OCI-LY7 (cell line): ENCODE results near the gene MAGI1. TPM values are rescaled to one million over a fixed set of nuclear protein-coding genes. Genes with fewer than 3 reads are reported as not detected.

Source experiments
- BruUV-seq: library from RNA; stranded (reverse); fragments of 400-500 nt; replicated peaks from 2 replicates; lab custom pipeline; 2021; lab: Mats Ljungman, UMichigan
- CTCF ChIA-PET: fragments of 300-600 bp; sonication (Branson Sonifier 250); formaldehyde crosslinking; loops from one replicate; lab custom pipeline; 2022; ENCODE audit warnings: antibody characterized with exemption; ENCODE audit not compliant: unreplicated experiment; lab: Charles Lee
- POLR2A ChIA-PET: fragments of 300-600 bp; sonication (Branson Sonifier 250); formaldehyde crosslinking; loops from one replicate; lab custom pipeline; 2022; ENCODE audit warnings: antibody characterized with exemption; lab: Charles Lee
- DNase-seq: peaks from one replicate; pipeline ENCODE4 v3.0.0-alpha.2; 2015; ENCODE audit warnings: low spot score
- H2AFZ ChIP-seq: fragments of 200-600 bp; sonication (generic), shearing (Covaris generic); 2 replicates; pipeline ENCODE4 v1.6.1; 2014; ENCODE audit warnings: mild to moderate bottlenecking, antibody characterized with exemption, low read length, moderate library complexity
- H3K27ac ChIP-seq: fragments of 200-600 bp; sonication (generic); 2 replicates; pipeline ENCODE4 v1.5.1; 2014; ENCODE audit warnings: mixed run types, low read depth, mild to moderate bottlenecking, moderate library complexity, low read length, inconsistent platforms; ENCODE audit not compliant: poor library complexity, severe bottlenecking
- H3K36me3 ChIP-seq: fragments of 200-600 bp; sonication (generic); 2 replicates; pipeline ENCODE4 v1.6.1; 2014; ENCODE audit warnings: mild to moderate bottlenecking, antibody characterized with exemption, low read length, moderate library complexity, mixed read lengths; ENCODE audit not compliant: insufficient read depth
- H3K4me1 ChIP-seq: fragments of 200-600 bp; sonication (generic); 2 replicates; pipeline ENCODE4 v1.5.1; 2014; ENCODE audit warnings: mild to moderate bottlenecking, low read length; ENCODE audit not compliant: insufficient read depth, poor library complexity, severe bottlenecking
- H3K4me2 ChIP-seq: fragments of 200-600 bp; sonication (generic); 2 replicates; pipeline ENCODE4 v1.6.1; 2014; ENCODE audit warnings: mild to moderate bottlenecking, low read length
- H3K4me3 ChIP-seq: fragments of 200-600 bp; sonication (generic); 2 replicates; pipeline ENCODE4 v1.5.1; 2014; ENCODE audit warnings: mild to moderate bottlenecking, low read depth, low read length; ENCODE audit not compliant: poor library complexity, severe bottlenecking
- H3K79me2 ChIP-seq: fragments of 200-600 bp; sonication (generic); 2 replicates; pipeline ENCODE4 v1.6.1; 2016; ENCODE audit warnings: low read depth, mild to moderate bottlenecking, low read length, moderate library complexity, mixed read lengths; ENCODE audit not compliant: insufficient read depth
- H3K9me2 ChIP-seq: fragments of 200-600 bp; sonication (generic); 2 replicates; pipeline ENCODE4 v1.6.1; 2016; ENCODE audit warnings: mild to moderate bottlenecking, low read length, mixed read lengths; ENCODE audit not compliant: insufficient read depth
- H3K9me3 ChIP-seq: fragments of 200-600 bp; sonication (generic); 2 replicates; pipeline ENCODE4 v1.6.1; 2014; ENCODE audit warnings: mild to moderate bottlenecking, mixed run types, low read length, mixed read lengths
- H4K20me1 ChIP-seq: fragments of 200-600 bp; sonication (generic); 2 replicates; pipeline ENCODE4 v1.6.1; 2014; ENCODE audit warnings: mild to moderate bottlenecking, antibody characterized with exemption, low read length, moderate library complexity, mixed read lengths; ENCODE audit not compliant: insufficient read depth
- CTCF ChIP-seq: fragments of 200-600 bp; sonication (generic); conservative IDR thresholded peaks from 2 replicates; pipeline ENCODE4 v1.5.1; 2014; ENCODE audit warnings: mild to moderate bottlenecking, antibody characterized with exemption, low read length, moderate library complexity, mixed read lengths
- EZH2phosphoT487 ChIP-seq: fragments of 200-600 bp; sonication (generic); IDR thresholded peaks from 2 replicates; pipeline ENCODE4 v1.6.1; 2018; ENCODE audit warnings: low read depth, borderline replicate concordance, mild to moderate bottlenecking, mixed run types, antibody characterized with exemption, low read length, moderate library complexity, mixed read lengths
- intact Hi-C: fragments of 100-400 bp; cut with micrococcal nuclease; formaldehyde crosslinking; loops from one replicate; pipeline ENCODE4 v1.10.0; 2022; ENCODE audit not compliant: unreplicated experiment
- total RNA-seq, 2 experiments: library from RNA; depleted of rRNA in 1 of 2; stranded (reverse); fragments of >200 nt in 1 of 2; shearing (Covaris generic) in 1 of 2; gene quantifications; 2 replicates each; pipeline ENCODE4 v1.2.3, GENCODE V29; 2014 to 2022

MAGI1 gene
- total RNA-seq, 2 experiments from 2014 or later: 0.63 to 2.5 TPM

GRCh38 chr3:65938676-65939075 lies 100.0 kb downstream of the MAGI1 start:
- H4K20me1 ChIP-seq: no peaks in the 10 kb centered on the region
- no peak for DNase-seq
- no peak for TF ChIP-seq CTCF
- no peak for TF ChIP-seq EZH2phosphoT487
- intact Hi-C loops: loop anchor here (10.0 kb wide), 1 partner anchor 56 kb away; no protein-coding TSS in a partner anchor
- no peaks in the 10 kb centered on the region for H3K4me1 ChIP-seq
- no peak overlapping the region for H2AFZ ChIP-seq
- POLR2A ChIA-PET: no interaction called here
- no TSS peak for BruUV-seq
- no peaks in the 10 kb centered on the region for H3K36me3 ChIP-seq
- H3K4me3 ChIP-seq: no peak overlapping the region
- no peak overlapping the region for H3K27ac ChIP-seq
- H3K79me2 ChIP-seq: no peaks in the 10 kb centered on the region
- no peaks in the 10 kb centered on the region for H3K9me2 ChIP-seq
- no peak overlapping the region for H3K4me2 ChIP-seq
- H3K9me3 ChIP-seq: no peaks in the 10 kb centered on the region
- CTCF ChIA-PET: no interaction called here

- no peaks in the 10 kb centered on the region for H4K20me1 ChIP-seq
- H2AFZ ChIP-seq: no peak overlapping the region
- intact Hi-C loops: loop anchor here (10.0 kb wide), 1 partner anchor 57 kb away; no protein-coding TSS in a partner anchor
- H3K4me2 ChIP-seq: no peak overlapping the region
- TF ChIP-seq CTCF (no peak), EZH2phosphoT487 (no peak)
- H3K9me3 ChIP-seq: no peaks in the 10 kb centered on the region
- ChIA-PET POLR2A (no interaction called here), CTCF (no interaction called here)
- H3K36me3 ChIP-seq: no peaks in the 10 kb centered on the region
- no peaks in the 10 kb centered on the region for H3K79me2 ChIP-seq
- DNase-seq: no peak
- H3K4me1 ChIP-seq: no peaks in the 10 kb centered on the region
- no peak overlapping the region for H3K27ac ChIP-seq
- H3K9me2 ChIP-seq: no peaks in the 10 kb centered on the region
- H3K4me3 ChIP-seq: no peak overlapping the region
- no TSS peak for BruUV-seq
Measured at GRCh38 chr3:65938147-65938546, 100.6 kb downstream of the MAGI1 start.

- no peak for DNase-seq
- Histone ChIP-seq H3K4me3 (no peak overlapping the region), H4K20me1 (no peaks in the 10 kb centered on the region), H3K4me1 (no peaks in the 10 kb centered on the region), H3K27ac (no peak overlapping the region), H3K9me3 (no peaks in the 10 kb centered on the region), H3K9me2 (no peaks in the 10 kb centered on the region), H2AFZ (no peak overlapping the region), H3K36me3 (no peaks in the 10 kb centered on the region), H3K4me2 (no peak overlapping the region), H3K79me2 (no peaks in the 10 kb centered on the region)
- intact Hi-C loops: loop anchor here (10.0 kb wide), 1 partner anchor 58 kb away; no protein-coding TSS in a partner anchor
- no peak for TF ChIP-seq CTCF
- no peak for TF ChIP-seq EZH2phosphoT487
- ChIA-PET CTCF (no interaction called here), POLR2A (interaction anchor here (0.6 to 0.7 kb wide), 2 partner anchors 562 to 1425 kb away, joined by 3 read pairs; no protein-coding TSS in a partner anchor)
- BruUV-seq: no TSS peak
Measured at GRCh38 chr3:65936908-65937638, 101.6 kb downstream of the MAGI1 start.
